Activated effector memory CD4-positive, alpha-beta T cell treated with anti-CD3 and anti-CD28 coated beads, Interleukin-2, amount 50 U/mL, for 16 hours (primary cell): ENCODE data around the gene FKBP6.
"Not testable (repeated sequence)": the region's sequence is repeated elsewhere in the genome, so short reads cannot be mapped to it uniquely, and the experiment has no call there.

ENCODE experiments used
- DNase-seq: peaks from one replicate; pipeline ENCODE4 v3.0.0-alpha.2; 2020

The FKBP6 gene

DNA sequence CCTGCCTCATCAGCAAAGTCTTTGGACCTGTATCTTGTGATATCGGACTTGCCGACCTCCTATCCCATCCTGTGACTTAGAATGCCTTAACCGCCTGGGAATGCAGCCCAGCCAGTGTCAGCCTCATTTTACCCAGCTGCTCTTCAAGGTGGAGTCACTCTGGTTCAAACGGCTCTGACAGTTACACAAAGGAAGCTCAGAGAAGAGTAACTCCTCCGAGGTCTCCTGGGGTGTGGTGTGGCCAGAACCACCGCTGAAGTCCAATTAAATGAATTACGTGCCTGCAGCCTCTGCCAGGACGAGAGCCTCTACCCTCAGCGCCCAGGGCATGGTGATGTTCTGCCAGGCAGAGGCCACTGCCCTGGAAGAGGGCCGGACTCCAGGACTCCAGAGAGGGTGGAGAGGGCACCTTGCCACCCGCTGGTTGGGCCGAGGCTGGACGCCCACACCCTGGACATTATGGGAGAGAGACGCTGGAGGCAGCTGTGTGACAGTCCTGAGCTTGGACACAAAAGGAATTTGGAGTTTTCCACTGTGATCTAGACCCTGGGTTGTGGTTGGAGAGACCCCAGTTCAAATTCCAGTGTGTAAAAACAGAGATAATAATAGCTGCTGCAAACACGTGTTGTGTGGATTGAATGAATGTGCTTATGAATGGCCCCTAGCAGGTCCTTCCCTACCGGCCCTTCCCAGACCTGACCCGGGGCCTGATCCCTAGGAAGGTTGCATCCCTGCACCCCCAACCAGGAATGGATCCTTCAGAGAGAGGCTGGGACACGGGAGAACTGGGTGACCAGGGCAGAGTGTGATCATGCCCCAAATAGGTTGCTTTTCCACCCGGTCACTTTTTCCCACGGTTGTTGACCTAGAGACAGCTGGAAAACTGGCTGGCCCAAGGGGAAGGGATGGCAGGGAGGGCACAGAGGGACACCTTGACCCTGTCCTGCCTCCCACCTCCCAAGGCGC is 67.9 kb downstream of the FKBP6 start:
- DNase-seq = no peak

DNA sequence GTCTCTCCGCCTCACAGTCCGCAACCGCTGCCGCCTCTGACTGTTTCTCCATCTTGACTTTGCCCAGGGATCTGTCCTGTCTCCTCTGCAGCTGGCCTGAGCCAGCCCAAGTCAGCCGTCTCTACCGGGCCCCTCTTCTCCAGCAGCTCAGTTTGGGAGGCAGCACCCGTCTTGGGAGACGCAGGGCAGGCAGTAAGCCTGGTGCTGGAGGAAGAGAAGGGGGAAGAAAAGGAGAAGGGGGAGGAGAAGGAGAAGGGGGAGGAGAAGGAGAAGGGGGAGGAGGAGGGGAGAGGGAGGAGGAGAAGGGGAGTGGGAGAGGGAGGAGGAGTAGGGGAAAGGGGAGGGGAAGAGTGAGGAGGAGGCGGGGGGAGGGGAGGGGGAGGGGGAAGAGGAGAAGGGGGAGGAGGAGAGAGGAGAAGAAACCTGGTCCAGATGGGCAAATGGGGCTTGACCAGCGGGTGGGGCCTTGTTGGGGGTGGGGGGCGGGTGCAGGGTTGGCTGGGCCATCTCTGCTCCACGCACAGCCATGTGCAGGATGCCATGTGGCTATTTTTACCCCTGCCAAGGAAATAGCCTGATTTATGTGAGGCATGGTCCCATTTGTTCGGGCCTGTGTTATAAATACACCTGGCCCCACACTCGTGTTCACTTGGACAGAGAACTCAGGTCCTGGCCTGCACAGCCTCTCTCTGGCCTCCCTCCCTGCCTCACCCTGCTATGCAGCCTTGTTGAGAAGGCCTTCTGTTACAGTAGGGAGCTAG is 69.7 kb downstream of the FKBP6 start:
- no peak for DNase-seq

DNA sequence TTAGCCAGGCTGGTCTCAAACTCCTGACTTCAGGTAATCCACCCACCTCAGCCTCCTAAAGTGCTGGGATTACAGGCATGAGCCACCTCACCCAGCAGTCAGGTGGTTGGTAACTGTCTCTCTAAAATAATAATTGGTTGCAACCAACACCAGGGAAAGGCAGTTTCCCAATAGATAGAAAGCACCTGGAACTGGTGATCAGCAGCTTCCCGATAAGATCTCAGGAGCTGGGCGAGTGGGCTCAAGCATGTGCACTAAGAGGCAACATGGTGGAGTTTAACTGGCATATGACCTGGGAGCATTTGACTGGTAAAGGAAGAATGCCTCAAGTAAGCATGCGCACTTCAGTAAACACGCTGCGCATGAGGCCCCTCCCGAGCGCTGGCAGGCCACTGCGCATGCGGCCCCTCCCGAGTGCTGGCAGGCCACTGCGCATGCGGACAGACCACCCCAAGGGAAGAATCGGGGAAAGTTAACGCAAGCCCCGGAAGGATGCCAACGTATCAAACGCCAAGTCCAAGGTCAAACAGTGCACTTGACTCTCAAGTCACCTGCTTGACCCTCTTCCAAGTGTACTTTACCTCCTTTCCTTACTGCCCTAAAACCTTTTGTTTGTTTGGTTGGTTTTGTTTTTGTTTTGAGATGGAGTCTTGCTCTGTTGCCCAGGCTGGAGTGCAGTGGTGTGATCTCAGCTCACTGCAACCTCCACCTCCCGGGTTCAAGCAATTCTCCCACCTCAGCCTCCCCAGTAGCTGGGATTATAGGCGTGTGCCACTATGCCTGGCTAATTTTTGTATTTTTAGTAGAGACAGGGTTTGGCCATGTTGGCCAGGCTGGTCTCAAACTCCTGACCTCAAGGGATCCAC is 71.5 kb downstream of the FKBP6 start:
- DNase-seq = peak; percentile 84

DNA sequence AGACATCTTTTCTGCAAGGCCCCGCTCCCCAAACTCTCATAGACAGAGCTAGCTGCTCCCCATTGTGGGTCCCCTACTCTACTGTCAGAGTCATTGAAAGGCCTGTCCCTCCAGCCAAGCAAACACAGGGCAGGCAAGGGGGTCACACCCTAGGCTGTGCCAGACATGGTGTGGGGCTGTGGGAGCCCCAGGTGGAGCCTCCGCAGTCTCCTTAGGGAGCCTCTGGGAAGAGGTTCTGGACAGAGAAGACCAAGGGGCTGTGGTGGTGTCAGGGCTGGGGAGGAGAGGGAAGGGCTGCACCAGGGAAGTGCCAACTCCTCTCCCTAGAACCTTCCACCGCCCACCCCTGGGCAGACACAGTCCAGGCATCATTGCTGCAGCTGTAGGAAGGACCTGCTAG is 76.9 kb downstream of the FKBP6 start:
- DNase-seq = not testable (repeated sequence)
